ENCODE measurements around the gene RGN.
A peak's percentile ranks its signal among the peaks of the same experiment; 100 is the strongest.
"Not testable (repeated sequence)": the region's sequence is repeated elsewhere in the genome, so short reads cannot be mapped to it uniquely, and the experiment has no call there.

The RGN gene

GRCh38 chrX:47078129-47079043 is at the start of gene RGN:
Gene RGN, plus strand, starts transcription at chrX:47078443. Its CDS starts 2,702 bp downstream, at chrX:47081145.
- DNase-seq, result no peak

- peak; percentile 8 for DNase-seq
These were observed 47.9 kb upstream of the RGN start for GRCh38 chrX:47030339-47030738.

DNA sequence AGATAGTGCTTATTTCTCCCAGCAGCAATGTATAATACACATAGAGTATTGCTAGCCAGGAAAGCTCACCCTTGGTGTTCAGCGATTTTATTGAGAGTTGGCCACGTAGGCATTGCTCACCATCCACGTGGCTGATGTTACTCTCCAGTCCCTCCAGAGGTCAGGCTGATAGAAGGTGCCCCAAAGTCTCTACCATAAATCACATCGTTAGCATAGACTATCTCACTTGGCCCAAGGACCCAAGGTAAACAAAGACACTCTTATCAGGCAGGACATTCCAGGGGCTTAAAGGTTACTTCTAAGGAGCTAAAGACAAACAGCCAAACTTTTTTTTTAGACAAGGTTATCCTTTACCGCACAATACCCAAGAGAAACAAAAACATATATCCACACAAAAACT is 30.3 kb upstream of the RGN start:
- DNase-seq, result no peak

DNA sequence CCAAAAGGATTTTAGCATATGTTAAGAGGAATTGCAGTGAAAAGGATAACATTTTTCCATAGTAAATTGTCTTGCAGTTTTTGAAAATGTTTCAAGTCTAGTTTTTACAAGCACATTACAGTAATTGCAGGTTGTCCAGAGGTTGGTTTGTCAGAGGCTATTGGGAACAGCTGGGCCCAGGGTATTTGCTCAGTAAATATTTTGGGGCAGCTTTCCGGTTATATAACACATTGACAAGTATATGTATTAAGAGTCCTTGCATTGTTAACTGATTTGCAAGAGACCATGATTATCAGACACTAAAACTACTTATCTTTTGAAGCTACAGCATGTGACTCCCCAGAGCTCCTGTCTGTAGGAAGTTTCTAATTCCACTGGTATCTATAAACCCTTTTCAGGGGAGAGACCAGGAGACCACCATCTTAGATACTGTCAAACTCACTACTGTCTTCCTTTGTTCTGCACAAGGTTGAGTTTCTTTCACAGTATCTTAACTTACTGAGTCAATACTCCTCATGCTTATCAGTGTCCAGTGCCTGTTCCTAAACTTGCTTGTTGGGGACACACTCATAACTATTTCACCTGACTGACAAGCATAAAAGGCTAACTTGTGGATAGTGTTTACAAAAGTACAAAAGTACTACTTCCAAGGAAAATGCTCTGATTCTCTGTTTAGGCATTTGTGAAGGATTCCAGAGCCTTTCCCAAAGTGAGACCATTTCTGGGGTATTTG is 18.9 kb upstream of the RGN start:
- DNase-seq, result no peak

- no peak for DNase-seq
These were observed 17.5 kb upstream of the RGN start for GRCh38 chrX:47060708-47061107.

- no peak for DNase-seq
These were observed 16.9 kb upstream of the RGN start for GRCh38 chrX:47061238-47061919.

- DNase-seq, result no peak
These were observed 15.1 kb upstream of the RGN start for GRCh38 chrX:47063179-47063578.

DNA sequence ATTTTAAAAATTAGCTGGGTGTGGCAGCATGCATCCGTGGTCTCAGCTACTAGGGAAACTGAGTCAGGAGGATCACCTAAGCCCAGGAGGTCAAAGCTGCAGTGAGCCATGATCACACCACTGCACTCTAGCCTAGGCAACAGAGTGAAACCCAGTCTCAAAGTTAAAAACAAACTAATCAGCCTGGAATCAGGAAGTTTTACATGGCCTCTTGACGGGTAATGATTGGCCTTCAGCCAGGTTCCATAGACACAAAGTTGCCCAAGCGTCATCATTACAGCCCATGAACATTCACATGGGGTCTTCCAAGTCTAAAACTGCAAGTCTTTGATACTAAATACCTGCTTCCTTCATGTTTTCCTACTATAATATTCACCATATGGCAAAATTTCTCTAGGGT is 10.0 kb upstream of the RGN start:
- DNase-seq, result no peak

- no peak for DNase-seq
These were observed 9.5 kb upstream of the RGN start for GRCh38 chrX:47068720-47069119.

GRCh38 chrX:47080215-47080914 is 2.1 kb downstream of the RGN start:
- DNase-seq, result no peak

DNA sequence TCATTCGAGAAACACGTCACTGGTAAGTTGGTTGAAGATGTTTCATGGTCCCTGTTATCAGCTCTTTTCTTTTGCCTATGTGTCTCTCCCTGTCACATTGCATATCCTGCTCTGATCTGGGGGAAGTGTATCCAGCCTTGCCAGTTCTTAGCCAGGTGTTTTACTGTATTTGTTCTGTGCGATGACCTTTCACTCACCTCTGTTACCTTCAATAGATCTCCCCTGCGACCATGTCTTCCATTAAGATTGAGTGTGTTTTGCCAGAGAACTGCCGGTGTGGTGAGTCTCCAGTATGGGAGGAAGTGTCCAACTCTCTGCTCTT is 2.6 kb downstream of the RGN start:
- DNase-seq, result no peak

DNA sequence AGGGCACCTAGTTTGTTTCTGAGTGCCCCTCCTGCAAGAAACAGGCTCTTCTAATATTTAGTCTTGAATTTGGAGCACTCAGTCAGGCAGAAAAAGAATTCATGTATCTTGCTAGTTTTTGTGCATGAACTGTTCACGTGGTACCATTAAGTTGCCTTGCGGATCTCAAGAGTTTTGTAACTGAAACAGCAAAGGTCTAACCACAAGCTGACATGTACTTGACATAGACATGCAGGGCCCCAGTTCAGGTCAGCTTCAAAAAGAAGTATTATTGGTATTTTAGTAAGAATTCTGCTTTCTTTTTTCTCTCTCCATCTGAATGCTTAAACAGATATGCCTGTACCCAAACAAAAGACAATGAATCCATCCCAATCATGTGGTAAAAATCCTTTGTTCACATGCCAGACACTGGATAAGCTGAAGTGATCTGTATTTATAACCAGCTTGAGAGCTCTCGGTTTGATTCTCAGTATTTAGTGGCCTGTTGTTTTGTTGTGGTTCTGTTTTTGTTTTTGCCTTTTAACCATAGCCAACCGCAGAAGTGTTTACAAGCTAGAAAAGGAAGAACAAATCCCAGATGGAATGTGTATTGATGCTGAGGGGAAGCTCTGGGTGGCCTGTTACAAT is 13.0 kb downstream of the RGN start:
- no peak for DNase-seq

GRCh38 chrX:47093248-47093647 is 15.0 kb downstream of the RGN start:
- peak; percentile 3 for DNase-seq

DNA sequence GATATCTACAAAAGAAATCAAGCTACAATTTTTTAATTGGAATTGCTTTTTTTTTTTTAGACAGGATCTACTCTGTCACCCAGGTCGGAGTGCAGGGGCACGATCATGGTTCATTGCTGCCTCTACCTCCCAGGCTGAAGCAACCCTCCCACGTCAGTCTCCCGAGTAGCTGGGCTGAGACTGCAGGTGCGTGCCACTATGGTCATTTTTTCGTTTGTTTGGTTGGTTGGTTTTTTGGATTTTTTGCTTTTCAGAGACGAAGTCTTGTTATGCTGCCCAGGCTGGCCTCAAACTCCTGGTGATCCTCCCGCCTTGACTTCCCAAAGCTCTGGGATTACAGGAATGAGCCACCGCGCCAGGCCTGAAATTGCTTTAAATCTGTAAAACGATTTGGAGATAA is 15.6 kb downstream of the RGN start:
- DNase-seq, result no peak

DNA sequence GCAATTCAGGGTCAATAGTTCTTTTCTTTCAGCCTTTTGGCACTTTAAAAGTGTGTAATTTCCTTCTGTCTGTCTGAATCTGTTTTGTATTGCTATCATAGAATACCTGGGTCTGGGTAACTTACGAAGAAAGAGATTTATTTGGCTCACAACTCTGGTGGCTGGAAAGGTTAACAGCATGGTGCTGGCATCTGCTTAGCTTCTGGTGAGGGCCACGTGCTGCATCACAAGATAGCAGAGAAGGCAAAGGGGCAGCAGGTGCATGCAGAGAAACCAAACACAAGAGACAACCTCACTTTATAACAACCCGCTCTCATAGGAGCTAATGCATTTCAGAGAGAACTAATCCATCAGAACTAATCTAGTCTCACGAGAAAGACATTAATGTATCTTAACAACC is 18.8 kb downstream of the RGN start:
- no peak for DNase-seq

DNA sequence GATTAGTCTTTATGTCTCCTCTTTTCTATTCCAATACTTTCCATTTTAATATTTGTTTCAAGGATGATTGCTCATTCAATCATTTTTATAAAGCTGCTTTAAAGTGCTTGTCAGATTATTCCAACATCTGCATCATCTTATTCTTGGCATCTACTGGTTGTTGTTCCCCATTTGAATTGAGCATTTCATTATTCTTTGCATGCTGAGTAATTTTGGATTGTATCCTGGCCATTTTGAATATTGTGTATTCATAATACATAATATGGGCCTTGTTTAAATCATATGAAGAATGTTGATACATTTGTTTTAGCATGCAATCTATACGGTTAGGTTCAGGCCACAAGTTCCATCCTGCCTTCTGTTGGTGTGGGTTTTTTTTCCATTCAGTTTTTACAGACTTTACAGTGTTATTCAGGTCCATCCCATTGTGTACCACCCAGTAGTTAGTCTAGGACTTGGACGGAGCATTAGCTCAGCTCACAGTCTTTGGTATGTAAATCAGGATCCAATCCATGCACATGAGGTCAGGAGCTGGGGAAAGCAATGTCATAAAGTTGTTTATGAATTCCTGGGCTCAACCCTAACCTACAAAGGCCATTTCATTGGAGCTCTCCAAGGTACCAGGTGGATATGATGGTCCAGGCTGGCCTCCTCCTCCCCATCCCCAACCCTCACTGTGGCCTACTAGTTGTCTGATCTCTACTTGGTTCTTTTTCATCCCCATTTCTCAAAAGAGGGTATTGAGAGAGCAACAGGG is 20.3 kb downstream of the RGN start:
- DNase-seq, result no peak

GRCh38 chrX:47101206-47101605 is 23.0 kb downstream of the RGN start:
- DNase-seq, result no peak

GRCh38 chrX:47110936-47111615 is 32.8 kb downstream of the RGN start:
- not testable (repeated sequence) for DNase-seq

DNA sequence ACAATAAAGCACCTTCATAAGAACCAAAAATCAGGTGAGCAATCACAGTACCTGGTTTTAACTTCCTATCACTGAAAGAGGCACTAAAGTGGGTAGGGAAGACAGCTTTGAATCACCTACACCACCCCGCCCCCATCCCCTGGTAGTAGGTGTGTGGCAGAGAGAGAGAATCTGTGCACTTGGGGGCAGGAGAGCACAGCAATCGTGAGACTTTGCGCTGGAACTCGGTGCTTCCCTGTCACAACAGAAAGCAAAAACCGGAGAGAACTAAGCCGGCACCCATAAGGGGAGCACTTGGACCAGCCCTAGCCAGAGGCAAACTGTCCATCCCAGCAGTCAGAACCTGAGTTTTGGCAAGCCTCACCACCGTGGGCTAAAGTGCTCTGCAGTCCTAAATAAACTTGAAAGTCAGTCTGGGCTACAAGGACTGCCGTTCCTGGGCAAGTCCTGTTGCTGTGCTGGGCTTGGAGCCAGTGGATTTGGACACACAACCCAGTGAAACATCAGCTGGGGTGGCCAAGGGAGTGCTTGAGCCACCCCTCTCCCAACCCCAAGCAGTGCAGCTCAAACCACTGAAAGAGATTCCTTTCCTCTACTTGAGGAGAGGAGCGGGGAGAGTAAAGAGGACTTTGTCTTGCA is 34.2 kb downstream of the RGN start:
- DNase-seq, result no peak

DNA sequence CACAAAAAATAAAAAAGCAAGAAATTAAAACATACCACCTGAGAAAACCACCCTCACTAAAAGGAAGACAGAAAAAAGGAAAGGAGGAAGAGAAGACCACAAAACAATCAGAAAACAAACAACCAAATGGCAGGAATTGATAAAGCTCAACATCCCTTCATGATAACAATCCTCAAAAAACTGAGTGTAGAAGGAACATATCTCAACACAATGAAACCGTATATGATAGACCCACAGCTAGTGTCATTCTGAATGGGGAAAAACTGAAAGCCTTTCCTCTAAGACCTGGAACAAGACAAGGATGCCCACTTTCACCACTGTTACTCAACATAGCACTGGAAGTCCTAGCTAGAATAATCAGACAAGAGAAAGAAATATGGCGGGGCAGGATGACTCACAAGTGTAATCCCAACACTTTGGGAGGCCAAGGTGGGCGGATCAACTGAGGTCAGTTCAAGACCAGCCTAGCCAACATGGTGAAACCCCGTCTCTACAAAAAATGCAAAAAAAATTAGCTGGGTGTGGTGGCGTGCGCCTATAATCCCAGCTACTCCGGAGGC is 38.4 kb downstream of the RGN start:
- not testable (repeated sequence) for DNase-seq

Data from NCI-H2029 treated with DMSO at 0.1 percent for 48 hours (cell line).